CD4-positive, alpha-beta T cell treated with Interleukin-4 for 4 hours (primary cell): ENCODE measurements around the gene ABHD16A.
"Not testable (repeated sequence)": the region's sequence is repeated elsewhere in the genome, so short reads cannot be mapped to it uniquely, and the experiment has no call there.

Experiments used
- DNase-seq: peaks from one replicate; pipeline ENCODE4 v3.0.0-alpha.2; 2020

The ABHD16A gene

DNA sequence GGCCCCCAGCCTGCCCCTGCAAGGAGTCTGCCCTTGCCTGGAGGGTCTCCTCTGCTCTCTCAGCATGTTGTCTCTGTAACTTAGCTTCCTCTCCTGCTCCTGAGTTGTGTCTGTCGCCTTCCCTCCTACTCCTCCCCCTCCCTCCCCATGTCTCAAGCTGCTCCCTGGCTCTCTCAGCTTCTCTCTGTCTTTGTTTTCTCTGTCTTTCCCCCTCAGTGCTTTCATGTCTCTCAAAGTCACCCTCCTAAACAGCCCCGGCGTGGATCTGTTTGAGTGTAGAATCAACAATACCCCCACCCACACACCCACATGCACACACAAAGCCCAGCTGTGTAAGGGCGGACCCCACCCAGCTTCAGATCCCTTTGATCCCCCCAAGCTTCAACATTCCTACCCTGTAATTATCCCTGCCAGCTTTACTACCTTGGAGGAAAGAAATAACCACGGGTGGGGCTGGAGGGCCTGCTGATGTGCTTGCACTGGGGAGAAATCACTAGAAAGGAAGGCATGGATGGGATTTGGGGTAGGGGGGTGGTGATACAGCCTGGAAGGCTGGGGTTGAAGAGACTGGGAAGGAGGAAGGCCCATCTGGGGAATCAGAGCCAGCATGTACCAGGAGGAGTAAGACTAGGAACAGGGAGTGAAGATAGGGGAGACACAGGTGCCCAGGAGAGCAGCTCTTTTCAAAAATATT, 11.0 kb upstream of the ABHD16A start:
- no peak for DNase-seq

- no peak for DNase-seq
Measured at GRCh38 chr6:31713465-31713864, 10.3 kb upstream of the ABHD16A start.

DNA sequence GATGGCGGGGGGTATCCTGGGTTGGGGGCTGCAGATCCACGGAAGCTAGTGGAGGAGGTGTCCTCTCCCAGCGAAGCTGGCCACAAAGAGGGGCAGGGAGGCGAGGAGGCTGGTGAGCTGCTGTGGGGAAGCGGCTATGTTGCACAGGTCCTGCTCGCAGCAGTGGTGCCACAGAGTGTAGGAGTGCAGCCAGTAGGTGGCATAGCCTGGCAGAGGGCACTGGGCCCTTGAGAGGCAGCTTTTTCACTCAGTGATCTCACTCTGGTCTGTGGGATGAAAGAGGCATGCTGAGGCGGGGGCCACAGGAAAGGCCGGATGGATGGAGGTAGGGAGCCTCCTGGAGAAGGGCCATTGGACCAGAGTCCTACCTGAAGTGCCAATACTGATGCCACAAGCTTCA, 9.2 kb upstream of the ABHD16A start:
- DNase-seq = peak; percentile 9

DNA sequence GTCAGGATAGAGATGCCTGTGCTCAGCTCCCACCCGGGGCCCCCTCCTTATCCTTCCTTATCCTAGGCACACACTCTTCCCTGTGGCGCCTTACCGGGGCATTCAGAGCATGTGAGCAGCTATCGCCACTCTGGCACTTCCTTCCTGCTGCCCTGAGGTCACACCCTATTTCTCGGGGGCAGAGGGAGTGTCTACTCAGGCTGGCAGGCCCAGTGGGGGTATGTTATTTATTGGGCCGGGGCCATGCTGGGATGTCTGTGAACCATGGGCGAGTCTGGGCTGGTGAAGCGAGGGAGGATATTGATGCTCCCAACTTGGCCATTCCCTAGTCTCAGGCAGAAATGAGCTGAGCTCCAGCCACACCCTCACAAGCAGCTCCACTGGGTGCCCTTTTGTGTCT, 8.1 kb upstream of the ABHD16A start:
- DNase-seq = no peak

DNA sequence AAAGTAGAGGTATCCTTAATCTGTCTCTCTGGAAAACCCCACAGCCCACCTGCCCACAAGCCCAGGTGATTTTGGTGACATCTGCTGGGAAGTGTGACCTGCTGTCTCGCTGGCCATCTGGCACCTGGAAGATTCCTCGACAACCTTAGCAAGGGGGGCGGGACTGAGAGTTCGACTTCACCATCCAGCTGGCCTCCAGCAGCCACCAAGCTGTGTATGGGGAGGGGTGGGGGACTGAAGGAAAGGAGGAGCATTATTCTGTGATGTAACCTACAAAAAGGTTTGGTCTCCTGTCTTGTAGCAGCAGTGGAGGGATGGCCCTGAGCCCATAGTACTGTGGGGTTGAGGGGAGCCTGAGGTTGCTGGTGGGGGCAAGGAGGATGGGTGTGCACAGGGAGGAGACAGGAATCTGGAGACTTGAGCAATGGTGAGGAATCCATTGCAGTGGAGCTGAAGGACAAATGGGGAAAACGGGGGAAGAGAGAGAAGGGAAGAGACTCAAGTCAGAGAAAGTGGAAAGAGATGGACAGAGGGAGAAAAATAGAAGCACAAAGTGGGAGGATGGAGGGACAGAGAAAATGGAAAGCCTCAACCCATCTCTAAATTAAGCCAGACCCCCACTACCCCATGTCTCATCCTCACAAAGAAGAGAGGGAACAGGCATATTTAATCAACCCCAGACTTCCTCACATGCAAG, 7.5 kb upstream of the ABHD16A start:
- no peak for DNase-seq

GRCh38 chr6:31709157-31709556, 6.0 kb upstream of the ABHD16A start:
- DNase-seq = not testable (repeated sequence)

DNA sequence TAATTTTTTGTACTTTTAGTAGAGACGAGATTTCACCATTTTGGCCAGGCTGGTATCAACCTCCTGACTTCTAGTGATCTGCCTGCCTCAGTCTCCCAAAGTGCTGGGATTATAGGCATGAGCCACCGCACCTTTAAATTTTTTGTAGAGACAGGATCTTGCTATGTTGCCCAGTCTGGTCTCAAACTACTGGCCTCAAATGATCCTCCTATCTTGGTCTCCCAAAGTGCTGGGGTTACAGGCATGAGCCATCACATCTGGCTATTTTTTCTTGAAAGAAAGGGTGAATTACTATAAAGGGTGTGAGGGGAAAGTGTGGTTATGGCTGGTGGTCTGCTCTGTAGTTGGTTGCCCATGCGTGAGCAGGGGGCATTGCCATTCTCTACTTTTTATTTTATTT, 5.1 kb upstream of the ABHD16A start:
- DNase-seq = no peak

GRCh38 chr6:31707701-31708100, 4.6 kb upstream of the ABHD16A start:
- no peak for DNase-seq

- DNase-seq = no peak
Measured at GRCh38 chr6:31706599-31706998, 3.5 kb upstream of the ABHD16A start, which contains the start of gene LY6G6F. Gene LY6G6F, plus strand, starts transcription at chr6:31706866. Its CDS starts 41 bp downstream, at chr6:31706907.

DNA sequence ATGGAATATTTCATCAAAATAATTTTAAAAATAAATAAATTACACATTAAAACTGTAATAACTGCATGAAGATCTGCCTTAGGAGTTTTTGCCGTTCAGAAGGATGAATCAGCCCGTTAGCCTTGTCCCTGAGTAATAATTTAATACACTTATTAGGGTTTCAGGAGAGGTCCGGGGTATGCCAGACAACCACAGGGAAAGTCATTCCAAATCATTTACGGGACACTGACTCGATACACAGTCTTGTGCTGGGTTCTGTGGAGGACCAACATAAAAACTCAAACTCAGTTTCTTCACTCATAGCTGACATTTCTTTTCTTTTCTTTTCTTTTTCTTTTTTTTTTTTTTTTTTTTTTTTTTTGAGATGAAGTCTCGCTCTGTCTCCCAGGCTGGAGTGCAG, 2.8 kb upstream of the ABHD16A start:
- DNase-seq = no peak

GRCh38 chr6:31702405-31702818, 712 bp downstream of the ABHD16A start:
- peak; percentile 17 for DNase-seq

DNA sequence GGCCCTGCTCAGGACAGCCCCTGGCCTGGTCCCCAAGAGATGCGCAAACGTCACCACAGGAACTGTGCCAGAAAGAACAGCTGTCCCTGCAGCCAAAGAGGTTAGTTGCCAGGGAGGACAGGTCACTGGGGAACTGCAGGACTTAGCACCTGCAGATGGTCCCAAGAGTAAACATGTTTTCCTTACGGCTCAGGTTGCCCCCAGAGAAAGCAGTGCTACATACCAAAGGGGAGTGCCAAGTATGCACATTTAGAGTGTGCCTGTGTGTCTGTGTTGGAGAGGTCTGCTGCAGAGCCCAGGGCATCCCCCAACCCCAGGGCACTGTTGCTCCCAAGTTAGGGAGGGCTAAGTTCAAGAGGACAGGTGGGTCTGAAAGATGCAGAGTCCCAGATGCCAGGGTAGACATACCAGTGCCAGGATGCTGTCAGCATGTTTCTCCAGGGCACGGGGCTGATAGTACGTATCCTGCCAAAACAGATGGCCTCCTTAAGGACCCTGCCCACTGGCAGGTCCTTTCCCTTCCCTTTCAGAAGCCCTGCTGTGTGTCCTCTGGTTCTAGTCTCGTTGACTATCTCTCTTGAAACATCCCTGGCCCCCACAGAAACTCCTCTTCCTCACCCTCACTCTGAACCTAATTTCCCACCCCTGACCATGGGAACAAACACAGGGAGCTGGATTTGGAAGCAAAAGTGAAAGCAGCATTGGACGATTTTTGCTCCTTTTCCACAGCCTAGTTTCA, 1.3 kb downstream of the ABHD16A start:
- DNase-seq = no peak

DNA sequence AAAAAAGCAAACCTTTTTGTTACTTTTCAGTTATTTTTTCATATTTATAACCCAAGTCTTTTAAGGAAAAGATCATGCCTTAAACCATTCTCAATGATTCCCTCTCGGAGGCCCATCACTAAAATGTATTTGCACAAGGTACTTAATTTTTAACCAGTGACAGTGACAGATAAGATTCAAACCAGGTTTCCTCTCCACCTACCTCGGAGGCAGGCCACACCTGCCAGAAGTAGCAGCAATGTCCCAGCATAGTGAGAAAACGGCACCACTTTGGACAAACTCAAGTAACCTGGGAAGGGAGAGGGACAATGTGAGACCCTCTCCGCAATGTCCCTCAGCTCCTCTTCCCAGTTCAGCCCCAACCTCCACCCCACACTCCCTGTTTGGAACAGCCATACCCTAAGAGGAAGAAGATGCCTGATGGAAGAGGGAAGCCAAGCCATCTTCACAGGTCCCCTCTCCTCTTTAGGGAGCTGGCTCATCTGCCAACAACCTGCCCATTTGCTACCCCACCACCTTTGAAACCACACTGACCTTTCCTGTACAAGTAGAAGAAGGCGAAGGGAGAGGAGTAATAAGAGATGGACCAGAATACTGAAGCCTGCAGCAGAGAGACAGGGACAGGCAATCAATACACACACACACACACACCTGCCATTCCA, 2.3 kb downstream of the ABHD16A start:
- no peak for DNase-seq

- DNase-seq = peak; percentile 27
Measured at GRCh38 chr6:31697555-31697954, 5.6 kb downstream of the ABHD16A start.

DNA sequence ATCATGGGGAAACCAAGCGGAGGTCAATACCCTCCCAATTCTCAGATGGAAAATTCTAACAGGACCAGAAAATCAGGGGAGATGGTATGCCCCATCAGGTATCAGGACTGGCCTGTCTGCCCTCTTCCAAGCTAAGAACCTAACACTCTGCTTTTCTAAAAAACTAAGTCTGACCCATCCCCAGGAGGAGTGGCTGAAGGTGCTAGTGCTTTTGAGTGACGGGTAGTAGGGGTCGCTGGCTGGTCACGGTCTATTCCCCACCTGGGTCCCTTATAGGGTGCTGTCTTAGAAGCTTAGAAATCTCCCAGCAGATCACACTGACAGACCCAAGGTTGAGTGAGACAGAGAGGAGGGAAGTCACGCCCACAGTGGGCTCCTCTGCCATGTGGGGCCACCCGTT, 9.6 kb downstream of the ABHD16A start:
- no peak for DNase-seq

DNA sequence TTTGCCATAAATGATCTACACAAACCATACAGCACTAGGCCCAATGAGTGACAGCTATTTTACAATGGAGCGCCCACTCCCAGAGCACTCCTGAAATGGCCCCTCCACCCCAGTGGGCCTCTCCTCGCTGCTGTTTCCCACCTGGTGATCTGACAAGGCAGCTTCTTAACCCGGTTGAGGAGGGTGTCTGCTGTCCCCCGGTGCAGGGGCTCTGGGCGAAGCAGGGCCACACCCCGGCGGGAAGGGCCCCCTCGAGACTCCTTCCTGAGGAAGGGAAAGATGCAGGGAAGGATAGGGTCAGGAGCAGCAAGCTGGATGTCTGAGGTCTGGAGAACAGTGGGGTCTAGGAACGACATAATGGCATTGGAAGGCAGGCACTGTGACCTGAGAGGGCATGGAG, 10.2 kb downstream of the ABHD16A start:
- DNase-seq = no peak

GRCh38 chr6:31692353-31692752, 10.8 kb downstream of the ABHD16A start:
- no peak for DNase-seq

GRCh38 chr6:31691564-31692108, 11.5 kb downstream of the ABHD16A start:
- no peak for DNase-seq

- no peak for DNase-seq
Measured at GRCh38 chr6:31691078-31691463, 12.1 kb downstream of the ABHD16A start.

GRCh38 chr6:31690231-31691077, 12.7 kb downstream of the ABHD16A start:
- no peak for DNase-seq

- no peak for DNase-seq
Measured at GRCh38 chr6:31689249-31690110, 13.6 kb downstream of the ABHD16A start.
